Sciatic nerve (tissue), 2 donors: Measurements from ENCODE around the gene SH3PXD2B. TPM values are rescaled to one million over a fixed set of nuclear protein-coding genes. Genes with fewer than 3 reads are reported as not detected.

Experiments
- ATAC-seq: fragments of 200-7000 bp; cut with Tn5 transposase; one replicate; pipeline ENCODE4 v1.9.1; 2020; ENCODE audit warnings: mild to moderate bottlenecking, moderate library complexity
- DNase-seq: peaks from one replicate; pipeline ENCODE4 v3.0.0-alpha.2; 2020; ENCODE audit warnings: low spot score
- intact Hi-C: fragments of 100-400 bp; cut with DNase I; formaldehyde crosslinking; loops from one replicate; pipeline ENCODE4 v1.14.2; 2022
- total RNA-seq: library from RNA; stranded (reverse); fragmentation: NEBNext Ultra II Directional; extraction: Animal tissue kit (Norgen Biotek cat#: 25700); gene quantifications from one replicate; pipeline ENCODE4 v1.2.1, GENCODE V29; 2021
- donor health status: DM: no; HTN: no; CAD: no.
- donor health status: DM: no; HTN: no; CAD: no.

SH3PXD2B gene
- total RNA-seq, 1 donor from 2014 or later, result 39.5 TPM

GRCh38 chr5:172443441-172444109 is 10.8 kb downstream of the SH3PXD2B start:
- intact Hi-C loops, result no loop called here
- peak; percentile 65 for ATAC-seq
- peak; percentile 86 for DNase-seq

- ATAC-seq, result no peak
- intact Hi-C loops, result no loop called here
- no peak for DNase-seq
Observed at GRCh38 chr5:172442592-172442991, 11.7 kb downstream of the SH3PXD2B start.

GRCh38 chr5:172441262-172441751 is 13.0 kb downstream of the SH3PXD2B start:
- DNase-seq (no peak), ATAC-seq (no peak)
- intact Hi-C loops, result no loop called here

GRCh38 chr5:172440486-172440885 is 13.8 kb downstream of the SH3PXD2B start:
- intact Hi-C loops, result no loop called here
- ATAC-seq (no peak), DNase-seq (no peak)

- intact Hi-C loops, result no loop called here
- no peak for ATAC-seq
- DNase-seq, result no peak
Observed at GRCh38 chr5:172439785-172440477, 14.4 kb downstream of the SH3PXD2B start.

GRCh38 chr5:172438319-172438668 is 16.0 kb downstream of the SH3PXD2B start:
- intact Hi-C loops, result no loop called here
- peak; percentile 57 for ATAC-seq
- DNase-seq, result no peak

GRCh38 chr5:172437445-172438318 is 16.6 kb downstream of the SH3PXD2B start:
- intact Hi-C loops, result no loop called here
- DNase-seq (peak; percentile 89), ATAC-seq (peak; percentile 84)

GRCh38 chr5:172436879-172437369 is 17.4 kb downstream of the SH3PXD2B start:
- ATAC-seq, result no peak
- no peak for DNase-seq
- intact Hi-C loops, result no loop called here

- intact Hi-C loops, result no loop called here
- ATAC-seq, result no peak
- no peak for DNase-seq
Observed at GRCh38 chr5:172436078-172436878, 18.0 kb downstream of the SH3PXD2B start.

- ATAC-seq (no peak), DNase-seq (no peak)
- intact Hi-C loops, result no loop called here
Observed at GRCh38 chr5:172435362-172436077, 18.8 kb downstream of the SH3PXD2B start.

GRCh38 chr5:172434251-172434650 is 20.1 kb downstream of the SH3PXD2B start:
- ATAC-seq (no peak), DNase-seq (no peak)
- intact Hi-C loops, result no loop called here

GRCh38 chr5:172433513-172433912 is 20.8 kb downstream of the SH3PXD2B start:
- ATAC-seq (no peak), DNase-seq (no peak)
- intact Hi-C loops, result no loop called here

- DNase-seq, result no peak
- ATAC-seq, result no peak
- intact Hi-C loops, result no loop called here
Observed at GRCh38 chr5:172433071-172433470, 21.3 kb downstream of the SH3PXD2B start.

- no peak for DNase-seq
- intact Hi-C loops, result no loop called here
- ATAC-seq, result no peak
Observed at GRCh38 chr5:172430354-172430753, 24.0 kb downstream of the SH3PXD2B start.

- intact Hi-C loops, result no loop called here
- DNase-seq, result peak; percentile 75
- peak; percentile 88 for ATAC-seq
Observed at GRCh38 chr5:172429201-172429940, 25.0 kb downstream of the SH3PXD2B start.

- ATAC-seq (no peak), DNase-seq (no peak)
- intact Hi-C loops, result no loop called here
Observed at GRCh38 chr5:172428224-172429166, 25.8 kb downstream of the SH3PXD2B start.
